SK-N-SH treated with all-trans-retinoic acid at 6 μM for 48 hours (cell line): ENCODE data around the gene DCTD.

Experiments used
- ATAC-seq: fragments of 200-7000 bp; cut with Tn5 transposase; 3 replicates; pipeline ENCODE4 v1.9.1; 2020; ENCODE audit warnings: mild to moderate bottlenecking, moderate library complexity
- ARNTL ChIP-seq: fragments of 450-650 bp; formaldehyde crosslinking; IDR thresholded peaks from 2 replicates; pipeline ENCODE4 v1.5.0; 2020; ENCODE audit warnings: low read depth, mild to moderate bottlenecking, moderate library complexity, borderline replicate concordance
- BACH2 ChIP-seq: fragments of 250-450 bp; sonication (Bioruptor Pico); IDR thresholded peaks from 2 replicates; pipeline ENCODE4 v1.9.0; 2021; ENCODE audit warnings: mild to moderate bottlenecking, borderline replicate concordance
- CSDC2 ChIP-seq: fragments of 250-450 bp; sonication (Bioruptor Pico); IDR thresholded peaks from 2 replicates; pipeline ENCODE4 v1.5.0; 2020; ENCODE audit warnings: mild to moderate bottlenecking, moderate library complexity
- CSRNP3 ChIP-seq: fragments of 250-450 bp; sonication (Bioruptor Pico); IDR thresholded peaks from 2 replicates; pipeline ENCODE4 v1.5.1; 2021; ENCODE audit warnings: mild to moderate bottlenecking, moderate library complexity
- ESRRG ChIP-seq: fragments of 250-450 bp; sonication (Bioruptor Pico); IDR thresholded peaks from 2 replicates; pipeline ENCODE4 v1.6.1; 2021; ENCODE audit warnings: mild to moderate bottlenecking
- GLIS3 ChIP-seq: fragments of 250-450 bp; sonication (Bioruptor Pico); IDR thresholded peaks from 2 replicates; pipeline ENCODE4 v1.5.0; 2020; ENCODE audit warnings: mild to moderate bottlenecking, moderate library complexity
- ISL1 ChIP-seq: fragments of 250-450 bp; sonication (Bioruptor Pico); IDR thresholded peaks from 2 replicates; pipeline ENCODE4 v2.1.2; 2022; ENCODE audit warnings: mild to moderate bottlenecking, moderate library complexity
- OSR1 ChIP-seq: fragments of 250-450 bp; sonication (Bioruptor Pico); IDR thresholded peaks from 2 replicates; pipeline ENCODE4 v1.8.0; 2022; ENCODE audit warnings: moderate library complexity, mild to moderate bottlenecking, inconsistent platforms
- PATZ1 ChIP-seq: fragments of 250-450 bp; sonication (Bioruptor Pico); IDR thresholded peaks from 2 replicates; pipeline ENCODE4 v1.8.0; 2020; ENCODE audit warnings: mild to moderate bottlenecking, moderate library complexity, borderline replicate concordance
- RARB ChIP-seq: fragments of 250-450 bp; sonication (Bioruptor Pico); IDR thresholded peaks from 2 replicates; pipeline ENCODE4 v1.8.0; 2021; ENCODE audit warnings: mild to moderate bottlenecking, moderate library complexity
- SNAI2 ChIP-seq: fragments of 250-450 bp; sonication (Bioruptor Pico); IDR thresholded peaks from 2 replicates; pipeline ENCODE4 v1.5.0; 2020; ENCODE audit warnings: mild to moderate bottlenecking, moderate library complexity
- TCF4 ChIP-seq: fragments of 250-450 bp; sonication (Bioruptor Pico); IDR thresholded peaks from 2 replicates; pipeline ENCODE4 v1.8.0; 2021; ENCODE audit warnings: mild to moderate bottlenecking, moderate library complexity, borderline replicate concordance
- TOX ChIP-seq: fragments of 250-450 bp; sonication (Bioruptor Pico); IDR thresholded peaks from 2 replicates; pipeline ENCODE4 v1.8.0; 2021; ENCODE audit warnings: mild to moderate bottlenecking, moderate library complexity, borderline replicate concordance
- TSHZ2 ChIP-seq: fragments of 250-450 bp; sonication (Bioruptor Pico); IDR thresholded peaks from 2 replicates; pipeline ENCODE4 v1.5.0; 2020; ENCODE audit warnings: mild to moderate bottlenecking, moderate library complexity
- ZC3H10 ChIP-seq: fragments of 250-450 bp; sonication (Bioruptor Pico); IDR thresholded peaks from 2 replicates; pipeline ENCODE4 v1.5.1; 2021; ENCODE audit warnings: mild to moderate bottlenecking, moderate library complexity
- ZNF565 ChIP-seq: fragments of 450-650 bp; formaldehyde crosslinking; conservative IDR thresholded peaks from 2 replicates; pipeline ENCODE4 v1.5.0; 2020; ENCODE audit warnings: low read depth, mild to moderate bottlenecking, moderate library complexity
- ZNF70 ChIP-seq: fragments of 450-650 bp; formaldehyde crosslinking; IDR thresholded peaks from 2 replicates; pipeline ENCODE4 v1.5.0; 2020; ENCODE audit warnings: mild to moderate bottlenecking, moderate library complexity
- ZNF8 ChIP-seq: fragments of 450-650 bp; formaldehyde crosslinking; IDR thresholded peaks from 2 replicates; pipeline ENCODE4 v1.5.0; 2020; ENCODE audit warnings: mild to moderate bottlenecking, moderate library complexity

Gene DCTD

GRCh38 chr4:182917182-182918043 is at the start of gene DCTD:
Gene DCTD, minus strand, starts transcription at chr4:182917386. Its CDS starts 1,818 bp downstream, at chr4:182915568.
- TF ChIP-seq BACH2 (CRISPR knock-in tag) (no peak), TSHZ2 (CRISPR knock-in tag) (no peak), ZNF565 (CRISPR knock-in tag) (no peak)
- ATAC-seq, result peak; percentile 80

- ATAC-seq, result no peak; the same call in 2 of the 3 replicates
- no peak for TF ChIP-seq ESRRG (CRISPR knock-in tag)
- TF ChIP-seq CSRNP3 (CRISPR knock-in tag), result no peak
- no peak for TF ChIP-seq ZC3H10 (CRISPR knock-in tag)
- TF ChIP-seq TSHZ2 (CRISPR knock-in tag), result no peak
- TF ChIP-seq TOX (CRISPR knock-in tag), result no peak
- no peak for TF ChIP-seq GLIS3 (CRISPR knock-in tag)
- no peak for TF ChIP-seq SNAI2 (CRISPR knock-in tag)
- no peak for TF ChIP-seq ISL1 (CRISPR knock-in tag)
- no peak for TF ChIP-seq ZNF8 (CRISPR knock-in tag)
- TF ChIP-seq ARNTL (CRISPR knock-in tag), result no peak
- TF ChIP-seq TCF4 (CRISPR knock-in tag), result no peak
- TF ChIP-seq ZNF70 (CRISPR knock-in tag), result no peak
- TF ChIP-seq ZNF565 (CRISPR knock-in tag), result no peak
- TF ChIP-seq OSR1 (CRISPR knock-in tag), result no peak
- TF ChIP-seq CSDC2 (CRISPR knock-in tag), result no peak
- TF ChIP-seq PATZ1 (CRISPR knock-in tag), result no peak
- TF ChIP-seq BACH2 (CRISPR knock-in tag), result no peak
- no peak for TF ChIP-seq RARB
- TF ChIP-seq, all 23 proteins: peak for 0
Observed at GRCh38 chr4:182960746-182961145, 43.6 kb upstream of the DCTD start.

GRCh38 chr4:182960228-182960627 is 43.0 kb upstream of the DCTD start:
- ATAC-seq, result no peak
- TF ChIP-seq PATZ1 (CRISPR knock-in tag), result no peak
- TF ChIP-seq ESRRG (CRISPR knock-in tag), result no peak
- no peak for TF ChIP-seq BACH2 (CRISPR knock-in tag)
- no peak for TF ChIP-seq TOX (CRISPR knock-in tag)
- TF ChIP-seq ARNTL (CRISPR knock-in tag), result no peak
- TF ChIP-seq, all 23 proteins: peak for 0
